Measurements from ENCODE around the gene IGSF21.

The IGSF21 gene

DNA sequence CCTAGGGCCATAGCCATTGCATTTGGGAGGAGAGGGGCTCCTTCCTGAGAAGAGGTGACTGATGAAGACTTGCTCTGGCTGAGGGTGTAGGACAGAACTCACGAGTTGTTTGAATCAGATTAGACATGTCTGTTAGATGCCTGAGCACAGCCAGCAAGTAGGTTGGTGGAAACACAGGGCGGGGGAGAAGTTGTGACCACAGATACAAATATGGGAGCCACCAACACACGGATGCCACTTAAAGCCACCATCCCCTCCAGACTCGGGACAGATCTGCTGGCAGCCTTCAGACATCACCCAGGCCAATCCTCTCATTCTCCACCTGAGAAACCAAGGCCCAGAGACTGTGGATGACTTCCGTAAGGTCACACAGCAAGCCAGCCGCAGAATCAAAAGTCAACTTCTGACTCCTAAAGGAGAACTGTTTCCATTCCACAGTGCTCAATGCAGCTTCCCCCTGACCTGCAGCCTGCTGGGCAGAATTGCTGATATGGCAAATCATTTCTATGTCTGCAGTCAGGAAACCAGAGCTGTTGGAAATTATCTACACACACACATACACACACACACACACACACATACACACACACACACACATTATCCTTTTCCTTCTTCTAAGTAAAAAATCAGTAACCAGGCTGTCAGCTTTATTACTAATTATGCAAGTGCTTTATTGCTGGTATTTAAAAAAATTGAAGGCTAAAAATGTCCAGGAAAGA lies 196.7 kb downstream of the IGSF21 start:
- no peak for DNase-seq

DNA sequence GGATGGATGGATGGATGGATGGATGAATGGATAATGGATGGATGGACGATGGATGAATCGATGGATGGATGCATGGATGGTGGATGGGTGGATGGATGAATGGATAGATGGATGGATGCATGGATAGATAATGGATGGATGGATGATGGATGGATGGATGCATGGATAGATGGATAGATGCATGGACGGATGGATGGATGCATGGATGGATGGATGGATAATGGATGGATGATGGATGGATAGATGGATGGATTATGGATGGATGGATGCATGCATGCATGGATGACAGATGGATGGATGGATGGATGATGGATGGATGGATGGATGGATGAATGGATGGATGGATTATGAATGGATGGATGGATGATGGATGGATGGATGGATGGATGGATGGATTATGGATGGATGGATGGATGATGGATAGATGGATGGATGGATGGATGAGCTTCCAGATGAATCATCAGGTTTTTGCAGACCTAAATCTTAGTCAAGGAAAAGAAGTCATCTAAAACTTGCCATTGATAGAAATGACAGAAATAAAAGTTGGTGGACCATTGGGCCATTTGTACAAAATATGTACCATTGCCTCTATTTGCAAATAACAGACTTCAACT lies 197.7 kb downstream of the IGSF21 start:
- DNase-seq: no peak

DNA sequence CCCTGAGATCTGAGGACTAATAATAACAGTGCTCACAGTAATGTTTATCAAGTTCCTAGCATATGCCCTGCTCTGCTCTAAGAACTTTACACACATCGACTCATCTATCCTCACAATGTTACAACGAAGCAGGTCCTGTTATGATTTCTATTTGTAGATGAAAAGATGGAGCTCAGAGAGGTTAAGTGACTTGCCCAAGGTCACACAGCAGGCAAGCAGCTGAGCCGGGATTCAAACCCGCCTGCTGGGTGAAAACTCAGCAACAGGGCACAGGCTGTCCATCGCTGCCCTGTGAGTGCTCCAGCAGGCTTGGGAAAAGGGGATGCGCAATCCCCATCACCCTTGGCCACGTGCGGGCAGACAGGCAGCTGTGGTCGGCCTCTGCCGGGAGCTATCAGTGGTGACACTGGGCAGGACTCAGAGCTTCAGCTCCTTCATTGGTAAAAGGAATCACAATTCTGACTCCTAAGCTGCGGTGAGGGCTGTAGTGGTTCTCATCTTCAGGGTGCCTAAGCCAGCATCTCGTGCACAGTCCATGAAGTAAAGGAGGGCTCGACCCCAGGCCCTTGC lies 199.8 kb downstream of the IGSF21 start:
- no peak for DNase-seq

DNA sequence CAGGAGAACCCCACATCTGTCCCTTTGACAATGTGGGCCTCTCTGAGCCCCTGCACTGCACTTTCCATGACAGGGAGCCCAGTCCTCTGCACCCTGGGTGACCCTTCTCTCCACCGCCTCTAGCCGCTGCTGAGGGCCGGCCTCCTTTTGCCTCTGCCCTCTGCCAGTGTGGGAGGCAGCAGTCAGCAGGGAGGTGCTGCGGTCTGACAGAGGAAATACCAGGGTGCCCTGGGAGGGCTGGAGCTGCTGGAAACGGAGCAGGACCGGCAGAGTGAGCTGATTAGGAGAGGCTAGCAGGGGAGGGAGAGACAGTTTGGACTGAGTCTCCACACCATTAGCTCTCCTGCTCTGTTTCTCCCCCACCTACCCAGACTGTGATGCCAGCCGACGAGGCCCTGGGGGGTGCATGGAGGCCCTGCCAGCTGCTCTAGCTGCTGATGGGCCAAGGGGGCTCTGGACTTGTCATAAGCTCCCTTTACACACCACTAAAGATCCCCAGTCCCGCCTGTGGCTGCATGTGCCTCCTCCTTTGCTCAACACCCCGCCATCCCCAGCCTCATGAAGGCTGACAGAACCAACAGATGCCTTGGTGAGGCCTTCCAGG lies 202.1 kb downstream of the IGSF21 start:
- no peak for DNase-seq

DNA sequence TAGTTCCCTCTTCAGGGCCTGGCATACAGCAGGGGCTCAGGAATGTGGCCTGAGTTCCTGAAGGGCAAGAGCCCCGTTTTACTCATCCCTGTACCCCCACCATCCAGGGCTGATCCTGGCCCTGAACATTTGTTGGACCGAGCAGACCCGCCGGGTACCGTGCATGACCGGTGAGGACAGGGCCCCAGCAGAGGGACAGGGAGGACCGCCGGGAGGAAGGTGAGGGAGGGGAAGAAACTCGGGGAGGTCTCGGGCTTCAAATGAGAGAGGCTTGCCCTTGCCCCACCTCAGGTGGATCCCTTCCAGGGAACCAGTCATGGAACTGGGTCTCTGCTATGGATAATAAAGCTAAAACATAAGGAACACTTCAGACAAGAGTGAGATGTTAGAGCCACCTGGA lies 205.4 kb downstream of the IGSF21 start:
- no peak for DNase-seq

DNA sequence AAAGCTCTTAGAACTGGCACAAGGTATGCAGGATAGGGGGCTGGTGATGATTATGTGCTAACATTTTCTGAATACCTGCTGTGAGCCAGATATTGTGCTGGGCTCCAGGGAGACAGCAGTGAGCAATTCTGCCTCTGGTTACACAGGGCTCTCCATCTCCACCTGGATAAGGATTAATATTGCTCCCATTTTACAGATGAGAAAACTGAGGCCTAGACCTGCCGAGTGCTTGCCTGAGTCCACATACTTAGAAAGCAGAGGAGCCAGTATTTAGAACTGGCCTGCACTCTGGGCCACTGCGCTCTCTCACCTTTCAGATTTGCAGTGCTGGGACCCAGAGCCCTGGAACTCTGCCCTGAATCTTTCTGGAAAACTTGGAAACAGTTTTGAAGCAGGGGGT lies 205.9 kb downstream of the IGSF21 start:
- no peak for DNase-seq

DNA sequence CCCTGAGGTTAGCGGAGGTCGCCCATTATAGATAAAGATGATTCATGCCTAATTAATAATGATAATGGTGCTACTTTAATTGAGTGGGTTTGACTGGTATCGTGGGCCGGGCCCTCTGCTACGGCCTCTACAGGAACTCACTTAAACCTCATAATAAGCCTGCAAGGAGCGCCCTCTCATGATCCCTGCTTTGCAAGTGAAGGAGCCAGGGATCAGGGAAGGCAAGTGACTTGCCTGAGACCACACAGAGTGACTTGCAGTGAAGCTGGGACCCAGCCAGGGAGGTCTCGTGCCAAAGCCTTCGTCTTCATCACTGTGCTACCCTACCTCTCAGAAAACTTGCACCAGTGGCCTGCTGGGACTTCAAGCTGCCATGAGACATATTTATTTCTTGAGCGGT lies 206.8 kb downstream of the IGSF21 start:
- DNase-seq: no peak

DNA sequence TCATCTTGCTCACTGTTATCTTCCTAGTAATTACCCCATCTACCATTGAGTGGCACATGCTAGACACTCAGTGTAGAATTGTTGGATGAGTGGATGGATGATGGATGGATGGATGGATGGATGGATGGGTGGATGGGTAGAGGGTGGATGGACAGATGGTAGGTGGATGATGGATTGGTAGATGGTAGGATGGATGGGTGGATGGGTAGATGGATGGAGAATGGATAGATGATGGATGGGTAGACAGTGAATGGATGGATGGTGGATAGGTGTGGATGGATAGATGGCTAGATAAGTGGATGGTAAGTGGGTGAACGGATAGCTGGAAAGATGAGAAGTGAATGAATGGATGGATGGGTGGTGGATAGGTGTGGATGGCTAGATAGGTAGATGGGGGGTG lies 207.9 kb downstream of the IGSF21 start:
- no peak for DNase-seq

DNA sequence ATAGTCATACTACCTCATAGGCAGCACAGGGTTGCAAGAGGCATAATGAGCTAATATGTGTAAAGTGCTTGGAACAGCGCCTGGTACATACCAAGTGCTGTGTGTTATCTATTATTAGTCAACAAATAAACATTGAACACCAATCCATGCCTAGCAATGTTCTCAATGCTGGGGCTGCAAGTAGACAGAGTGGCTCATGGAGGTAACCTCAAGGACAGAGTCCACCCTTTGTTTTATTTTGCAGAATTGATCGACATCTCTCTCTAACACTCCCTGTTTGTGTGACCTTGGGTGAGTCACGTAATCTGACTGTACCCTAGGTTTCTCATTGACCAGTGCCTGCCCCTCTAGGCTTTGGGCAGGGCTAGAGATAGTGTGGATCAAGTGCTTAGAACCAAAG lies 209.2 kb downstream of the IGSF21 start:
- DNase-seq: no peak

DNA sequence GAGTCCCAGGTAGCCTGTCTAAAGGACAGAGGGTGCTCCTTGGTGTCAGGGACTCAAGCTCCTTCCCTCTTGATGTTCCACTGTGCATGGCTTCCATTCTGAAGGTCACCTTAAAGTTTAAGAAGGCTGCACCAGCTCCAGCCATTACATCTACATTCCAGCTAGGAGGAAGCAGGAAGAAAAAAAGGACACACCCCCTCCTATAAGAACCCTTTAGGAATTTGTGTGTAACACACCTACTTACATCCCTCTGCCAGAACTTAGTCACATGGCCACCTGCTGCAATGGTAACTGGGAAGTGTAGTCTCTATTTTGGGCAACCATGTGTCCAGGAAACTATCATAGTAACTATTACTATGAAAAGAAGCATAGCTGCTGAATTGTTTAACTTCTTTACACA lies 211.5 kb downstream of the IGSF21 start:
- no peak for DNase-seq

DNA sequence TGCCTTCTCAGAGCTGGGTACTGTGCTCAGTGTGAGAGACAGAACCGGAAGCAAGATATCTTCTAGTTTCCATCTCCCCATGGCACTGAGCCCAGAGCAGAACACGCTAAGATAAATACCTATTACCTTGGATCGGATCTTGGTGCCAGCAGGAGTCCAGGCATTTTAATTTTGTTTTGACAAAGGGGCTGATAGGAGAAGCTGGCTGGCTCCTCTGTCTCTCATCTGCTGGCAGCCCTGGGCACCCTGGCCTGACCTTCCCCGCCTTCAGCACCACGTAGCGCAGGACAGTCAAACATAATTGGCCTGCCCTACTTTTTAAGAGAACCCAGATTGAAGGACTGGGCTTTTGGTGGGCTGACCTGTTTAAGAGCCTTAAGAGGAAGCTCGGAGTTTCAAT lies 212.5 kb downstream of the IGSF21 start:
- no peak for DNase-seq

DNA sequence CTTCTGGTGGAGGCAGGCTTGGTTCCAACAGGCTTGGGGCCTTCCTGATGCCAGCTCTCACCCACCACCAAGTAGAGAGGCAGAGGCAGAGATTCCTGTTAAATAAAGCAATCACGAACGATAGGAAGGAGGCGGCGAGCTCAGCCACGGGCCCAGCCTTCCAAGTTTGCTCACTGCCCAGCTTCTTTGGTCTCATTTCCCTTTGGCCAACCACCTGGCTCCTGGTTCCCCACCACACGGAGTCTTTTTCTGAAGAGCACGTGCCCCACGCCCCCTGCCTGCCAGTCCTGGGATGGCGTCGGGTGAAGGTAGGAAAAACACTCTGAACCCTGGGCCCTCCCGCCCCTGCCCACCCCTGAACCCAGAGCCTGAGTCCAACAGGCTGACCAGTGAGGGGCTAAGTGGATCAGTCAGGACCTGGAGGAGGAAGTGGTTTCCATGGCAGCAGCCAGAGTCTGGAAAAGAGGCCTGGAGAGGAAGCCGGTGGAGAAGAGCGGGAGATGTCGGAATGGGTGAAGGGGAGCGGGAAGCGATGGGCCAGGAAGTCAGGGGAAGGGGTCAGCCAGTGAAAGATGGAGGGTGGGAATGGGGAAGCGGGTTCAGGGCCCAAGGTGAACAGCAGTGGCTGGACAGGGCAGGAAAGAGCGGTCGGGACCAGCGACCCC lies 214.9 kb downstream of the IGSF21 start:
- peak in 1 of 2 experiments; percentile 24 for DNase-seq

DNA sequence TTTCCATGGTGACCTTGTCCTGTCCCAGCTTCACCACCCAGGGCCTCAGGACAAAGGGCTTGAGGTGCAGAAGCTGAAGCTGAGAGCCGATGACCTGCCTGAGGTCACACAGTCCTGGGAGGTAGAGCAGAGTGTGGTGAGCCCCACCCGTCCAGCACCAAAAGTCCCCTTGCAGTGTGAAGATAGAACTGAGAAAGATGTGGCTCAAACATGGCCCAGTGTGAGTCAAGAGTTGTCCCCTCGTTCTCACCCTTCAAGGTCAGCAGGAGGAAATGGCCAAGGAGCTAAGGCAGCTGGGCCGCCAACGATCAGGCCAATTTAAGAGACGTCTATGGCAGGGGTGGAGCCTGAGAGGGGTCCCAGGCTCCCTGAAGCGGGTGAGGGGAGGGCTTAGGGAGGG lies 215.7 kb downstream of the IGSF21 start:
- DNase-seq: no peak

DNA sequence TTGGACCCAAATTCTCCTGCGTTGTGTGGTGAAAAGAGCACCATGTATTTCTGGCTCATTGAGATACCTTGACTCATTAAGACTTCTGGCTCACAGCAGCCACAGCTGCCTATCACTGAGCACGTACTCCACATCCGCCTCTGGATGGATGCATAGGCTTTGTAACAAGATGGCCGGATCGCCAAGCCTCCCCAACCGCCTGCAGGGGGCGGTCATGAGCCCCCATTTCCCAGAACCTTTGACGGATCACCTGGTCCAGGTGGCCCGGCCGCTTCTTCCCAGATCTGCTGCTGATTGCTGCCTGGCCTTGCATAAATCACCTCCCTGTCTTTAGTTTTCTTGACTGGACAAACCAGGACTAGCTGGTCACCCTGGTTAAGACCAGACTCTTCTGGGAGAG lies 216.6 kb downstream of the IGSF21 start:
- DNase-seq: peak; percentile 17 to 18

DNA sequence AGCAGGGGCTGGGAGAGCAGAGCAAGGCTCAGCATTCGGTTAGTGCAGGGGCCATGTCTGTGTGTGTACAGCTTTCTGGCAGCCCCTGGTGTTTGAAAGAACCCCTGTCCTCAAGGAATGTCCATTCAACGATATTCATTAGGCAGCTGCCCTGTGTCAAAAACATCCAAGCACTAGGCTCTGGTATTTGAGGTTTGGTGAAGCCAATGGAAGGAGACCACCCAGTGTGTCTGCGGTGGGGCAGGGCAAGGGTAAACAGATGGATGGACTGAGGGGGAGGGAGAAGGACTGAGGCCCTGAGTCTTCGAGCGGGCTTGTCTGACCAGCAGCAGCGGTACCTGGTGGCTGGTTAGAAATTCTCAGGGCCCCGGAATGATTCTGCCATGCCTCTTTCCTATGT lies 217.5 kb downstream of the IGSF21 start:
- DNase-seq: no peak

DNA sequence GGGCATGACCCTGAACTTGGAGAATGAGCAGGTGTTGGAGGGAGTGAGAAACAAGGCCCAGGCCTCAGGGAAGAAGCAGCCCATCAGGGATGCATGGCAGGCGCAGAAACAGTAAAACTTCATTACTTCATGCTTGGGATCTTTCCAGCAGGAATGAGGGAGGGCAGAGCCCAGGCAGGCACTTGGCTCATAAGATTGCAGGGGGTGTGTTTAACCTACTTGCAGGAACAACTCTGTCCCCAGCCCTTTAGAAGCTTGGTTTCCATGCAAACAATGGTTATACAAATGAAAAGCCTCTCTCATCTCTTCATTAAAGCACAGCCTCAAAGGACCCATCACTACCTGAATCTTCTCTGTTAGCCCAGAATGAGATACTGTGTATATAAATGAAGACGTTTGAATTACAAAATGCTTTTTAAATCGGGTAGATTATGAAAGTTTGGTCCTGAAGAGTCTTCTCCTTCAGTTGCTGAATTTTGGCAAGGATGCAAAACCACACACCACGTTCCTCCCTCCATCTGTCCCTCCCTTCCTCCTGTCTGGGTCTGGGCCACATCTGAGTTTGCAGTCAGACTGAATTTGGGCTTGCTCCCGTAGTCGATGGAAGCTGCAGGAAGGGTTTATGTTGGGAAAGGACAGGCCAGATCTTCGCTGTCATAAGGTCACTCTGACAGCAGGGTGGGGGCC lies 218.8 kb downstream of the IGSF21 start:
- no peak for DNase-seq

DNA sequence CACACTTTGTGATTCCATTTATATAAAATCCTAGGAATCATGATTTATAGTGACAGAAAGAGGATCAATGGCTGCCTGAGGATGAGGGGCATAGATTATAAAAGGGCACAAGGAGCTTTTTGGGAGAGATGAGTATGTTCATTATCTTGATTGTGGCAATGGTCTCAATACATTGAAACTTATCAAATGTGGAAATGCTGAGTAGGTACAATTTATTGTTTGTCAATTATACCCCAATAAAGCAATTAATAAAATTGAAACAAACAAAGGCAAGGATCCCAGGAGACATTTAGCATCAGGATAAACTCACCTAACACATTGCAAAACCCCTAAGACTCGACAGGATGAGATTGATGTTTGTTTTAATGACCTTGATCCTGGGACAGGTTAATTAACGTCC lies 220.1 kb downstream of the IGSF21 start:
- DNase-seq: no peak

DNA sequence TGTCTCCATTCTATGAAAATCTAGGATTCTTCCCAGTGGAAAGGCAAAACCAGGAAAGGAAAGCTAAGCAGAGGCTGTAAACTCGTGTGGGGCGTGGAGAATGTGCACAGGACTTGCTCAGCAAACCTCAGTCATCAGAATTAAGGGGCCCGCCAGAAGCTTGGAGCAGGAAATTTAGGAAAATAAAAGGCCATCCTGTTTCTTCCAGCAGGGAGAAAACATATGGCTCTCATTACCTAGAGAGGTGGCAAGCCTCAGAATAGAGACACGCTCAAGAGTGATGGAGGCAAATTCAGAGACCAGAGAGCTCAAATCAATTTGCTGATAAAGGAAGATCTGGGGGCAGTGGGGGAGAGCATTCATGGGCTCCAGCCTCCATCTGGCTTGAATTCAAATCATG lies 221.2 kb downstream of the IGSF21 start:
- no peak for DNase-seq

DNA sequence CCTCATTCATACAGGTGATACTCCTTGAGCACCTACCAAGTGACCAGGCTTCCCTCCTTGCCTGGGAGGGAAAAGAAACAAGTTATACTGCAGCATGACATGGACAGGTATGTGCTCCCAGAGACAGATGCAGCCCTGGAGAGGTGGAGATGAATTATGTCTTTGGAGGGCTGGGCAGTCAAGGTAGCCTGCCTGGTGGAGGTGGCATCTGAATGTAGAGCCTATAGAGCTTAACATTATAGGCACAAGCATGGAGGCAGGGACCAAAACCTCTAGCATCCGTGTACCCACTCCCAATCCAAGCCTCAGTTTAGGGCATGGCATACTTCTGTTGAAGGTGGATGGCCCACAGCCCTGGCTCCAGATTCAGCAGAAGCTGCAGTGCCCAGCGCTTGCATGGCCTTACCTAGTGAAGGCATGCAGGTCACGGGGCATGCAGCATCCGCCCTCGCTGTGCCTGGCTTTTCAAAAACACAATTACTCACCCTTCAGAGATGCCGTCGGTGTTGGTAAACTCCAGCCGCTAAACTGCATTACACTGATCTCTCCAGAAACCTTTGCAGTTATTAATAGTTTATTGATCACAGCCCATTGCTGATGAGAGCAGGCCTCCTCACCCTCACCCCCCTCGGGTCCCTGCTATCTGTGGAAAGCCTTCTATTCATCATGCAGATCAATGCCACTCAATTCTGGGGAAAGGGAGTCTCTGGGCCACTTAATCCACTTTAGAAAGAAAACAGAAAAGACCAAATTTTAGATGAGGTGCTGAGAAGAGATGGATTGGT lies 222.1 kb downstream of the IGSF21 start:
- no peak for DNase-seq

DNA sequence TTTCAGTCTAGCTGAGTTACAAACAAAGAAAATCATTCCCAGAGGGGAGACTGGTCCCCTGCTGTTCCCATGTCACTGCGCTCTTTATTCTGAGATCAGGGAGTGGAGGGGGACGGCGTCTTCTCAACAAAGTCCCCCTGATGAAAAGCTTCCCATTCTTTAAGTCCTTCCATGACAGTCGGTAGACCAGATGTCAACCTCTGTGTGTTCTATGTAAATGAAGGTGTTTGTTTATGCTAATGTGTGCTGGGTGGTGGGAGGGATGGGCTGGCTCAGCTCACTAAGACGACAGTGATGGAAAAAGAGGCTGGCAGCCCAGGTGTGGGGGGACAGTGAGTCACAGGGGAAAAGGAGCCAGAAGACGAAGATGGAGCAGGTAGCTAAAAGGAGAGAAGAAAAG lies 225.0 kb downstream of the IGSF21 start:
- no peak for DNase-seq

DNA sequence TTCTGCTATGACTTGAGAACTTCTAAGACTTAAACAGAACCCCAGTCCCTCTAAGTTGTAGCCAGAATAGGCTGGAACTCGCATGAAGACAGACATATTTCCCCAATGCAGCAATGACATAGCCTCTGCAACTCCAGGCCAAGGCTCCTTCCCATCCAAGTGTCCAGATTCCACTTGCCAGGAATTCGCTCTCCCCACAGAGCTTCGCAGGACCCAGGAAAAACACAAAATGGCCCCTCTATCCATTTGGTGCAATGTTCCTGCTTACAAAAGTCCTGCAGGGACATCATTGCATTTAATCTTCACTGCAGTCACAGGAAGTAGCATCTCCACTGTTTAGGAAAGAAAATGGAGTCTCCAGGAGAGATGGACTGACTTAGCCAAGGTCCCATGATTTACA lies 225.6 kb downstream of the IGSF21 start:
- no peak for DNase-seq

DNA sequence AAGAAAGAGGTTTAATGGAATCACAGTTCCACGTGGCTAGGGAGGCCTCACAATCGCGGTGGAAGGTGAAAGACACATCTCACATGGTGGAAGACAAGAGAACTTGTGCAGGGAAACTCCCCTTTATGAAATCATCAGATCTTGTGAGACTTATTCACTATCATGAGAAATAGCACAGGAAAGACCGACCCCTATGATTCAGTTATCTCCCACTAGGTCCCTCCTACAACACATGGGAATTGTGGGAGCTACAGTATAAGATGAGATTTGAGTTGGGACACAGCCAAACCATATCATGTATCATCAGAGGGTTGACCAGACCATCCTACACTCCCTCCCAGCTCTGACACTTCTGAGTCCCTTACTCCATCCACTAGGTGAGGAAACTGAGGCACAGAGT lies 229.2 kb downstream of the IGSF21 start:
- no peak for DNase-seq

Measured in activated T-cell treated with anti-CD3 and anti-CD28 coated beads, Interleukin-2, amount 50 U/mL, for 48 hours (primary cell).